GM18498 (cell line): Measurements from ENCODE around the gene ANKRD27.
"Not testable (repeated sequence)": the region's sequence is repeated elsewhere in the genome, so short reads cannot be mapped to it uniquely, and the experiment has no call there.

Experiments
- ATAC-seq: cut with Tn5 transposase; IDR thresholded peaks from one replicate; pipeline ENCODE4 v1.9.1; 2021; ENCODE audit warnings: mild to moderate bottlenecking, moderate library complexity; ENCODE audit not compliant: unreplicated experiment

The ANKRD27 gene

DNA sequence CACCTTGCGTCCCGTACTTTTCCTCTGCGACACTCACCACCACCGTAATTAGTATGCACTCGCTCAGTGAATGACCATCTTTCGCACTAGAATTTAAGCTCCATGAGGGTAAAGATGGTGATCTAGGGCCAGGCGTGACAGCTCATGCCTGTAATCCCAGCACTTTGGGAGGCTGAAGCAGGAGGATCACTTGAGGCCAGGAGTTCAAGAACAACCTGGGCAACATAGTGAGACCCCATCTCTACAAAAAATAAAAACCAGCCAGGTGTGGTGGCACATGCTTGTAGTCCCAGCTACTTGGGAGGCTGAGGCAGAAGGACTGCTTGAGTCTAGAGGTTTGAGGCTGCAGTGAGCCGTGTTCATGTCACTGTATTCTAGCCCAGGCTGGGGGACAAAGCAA is 18.6 kb downstream of the ANKRD27 start:
- ATAC-seq, result not testable (repeated sequence)

DNA sequence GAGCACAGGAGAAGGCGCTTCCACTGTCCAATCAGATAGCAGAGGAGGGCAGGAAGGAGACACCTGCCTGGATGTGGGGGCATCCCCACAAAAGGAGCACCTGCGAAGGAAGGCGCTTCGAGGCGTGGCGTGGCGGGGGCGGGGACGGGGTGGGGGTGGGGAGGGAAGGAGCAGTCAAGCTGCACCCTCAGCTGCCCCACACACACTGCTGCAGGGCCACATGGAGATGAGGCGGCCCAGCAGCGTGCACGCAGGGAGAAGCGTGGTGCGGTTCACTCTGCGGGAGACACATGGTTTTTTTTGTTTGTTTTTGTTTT is 21.4 kb downstream of the ANKRD27 start:
- ATAC-seq, result no peak

DNA sequence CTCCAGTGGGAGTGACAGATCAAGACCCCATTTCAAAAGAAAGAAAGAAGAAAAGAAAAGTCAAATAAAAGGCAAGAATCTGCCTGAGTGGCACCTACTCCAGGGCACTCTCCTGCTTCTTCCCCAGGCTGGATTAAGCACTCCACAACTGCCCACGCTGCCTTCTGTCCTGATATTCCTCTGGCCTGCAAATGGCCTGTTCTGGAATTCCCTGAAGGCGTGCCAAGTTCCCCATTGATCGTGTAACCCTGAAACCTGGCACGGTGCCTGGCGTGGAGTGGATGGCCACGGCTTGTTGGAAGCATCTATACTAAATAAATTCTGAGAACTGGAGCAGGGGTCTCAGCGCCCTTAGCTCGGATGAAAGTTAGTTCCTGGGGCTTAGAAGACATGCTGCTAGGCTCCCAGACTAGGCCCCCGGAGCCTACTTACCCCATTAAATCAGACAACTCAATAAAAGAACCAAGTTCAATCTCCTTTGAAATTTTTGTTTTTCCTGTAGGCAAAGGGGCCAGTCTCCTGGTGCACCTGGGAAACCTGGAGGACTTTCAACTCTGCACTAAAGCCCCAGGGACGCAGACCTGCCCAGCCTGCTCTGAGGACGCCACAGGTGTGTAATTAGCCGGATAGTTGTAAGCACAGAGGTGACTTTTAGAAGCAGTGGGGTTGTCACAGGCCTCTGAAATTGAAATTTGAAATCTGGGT is 21.9 kb downstream of the ANKRD27 start:
- no peak for ATAC-seq

DNA sequence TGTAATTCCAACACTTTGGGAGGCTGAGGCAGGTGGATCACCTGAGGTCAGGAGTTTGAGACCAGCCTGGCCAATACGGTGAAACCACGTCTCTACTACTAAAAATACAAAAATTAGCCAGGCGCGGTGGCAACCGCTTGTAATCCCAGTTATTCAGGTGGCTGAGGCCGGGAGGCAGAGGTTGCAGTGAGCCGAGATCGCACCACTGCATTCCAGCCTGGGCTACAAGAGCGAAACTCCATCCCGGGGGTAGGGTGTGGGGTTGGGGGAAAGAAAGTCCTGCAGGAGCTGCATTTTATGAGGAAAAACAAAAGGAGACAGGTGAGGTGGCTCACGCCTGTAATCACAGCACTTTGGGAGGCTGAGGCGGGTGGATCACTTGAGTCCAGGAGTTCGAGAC is 22.6 kb downstream of the ANKRD27 start:
- ATAC-seq, result not testable (repeated sequence)

DNA sequence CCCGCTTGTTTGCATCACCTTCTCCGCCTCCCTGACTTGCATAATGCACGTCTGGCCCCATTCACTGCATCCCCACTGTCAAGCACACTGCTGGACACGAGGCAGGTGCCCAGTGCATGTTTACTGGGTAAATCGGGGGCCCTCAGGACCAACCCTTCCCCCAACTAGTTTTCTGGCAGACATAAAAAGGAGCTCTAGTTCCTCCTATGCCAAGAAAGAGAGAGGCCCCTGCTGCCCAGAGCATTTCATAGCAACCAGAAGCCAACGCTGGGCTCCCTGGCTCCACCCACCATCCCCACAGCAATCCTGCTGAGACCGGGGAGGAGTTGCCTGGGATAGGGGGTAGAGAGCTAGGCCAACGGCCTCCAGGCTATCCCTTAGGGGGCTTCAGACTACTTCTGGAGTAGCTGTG is 23.2 kb downstream of the ANKRD27 start:
- no peak for ATAC-seq

DNA sequence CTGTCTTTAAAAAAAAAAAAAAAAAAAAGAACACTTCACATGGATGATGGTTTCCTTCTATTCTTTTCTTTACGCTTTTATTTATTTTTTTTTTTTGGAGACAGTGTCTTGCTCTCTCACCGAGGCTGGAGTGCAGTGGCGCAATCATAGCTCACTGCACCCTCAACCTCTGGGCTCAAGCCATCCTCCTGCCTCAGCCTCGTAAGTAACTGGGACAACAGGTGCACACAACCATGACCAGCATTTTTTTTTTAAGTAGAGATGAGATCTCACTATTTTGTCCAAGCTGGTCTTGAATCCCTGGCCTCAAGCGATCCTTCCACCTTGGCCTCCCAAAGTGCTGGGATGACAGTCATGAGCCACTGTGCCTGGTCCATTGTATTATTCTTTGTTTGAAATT is 24.3 kb downstream of the ANKRD27 start:
- ATAC-seq, result no peak

DNA sequence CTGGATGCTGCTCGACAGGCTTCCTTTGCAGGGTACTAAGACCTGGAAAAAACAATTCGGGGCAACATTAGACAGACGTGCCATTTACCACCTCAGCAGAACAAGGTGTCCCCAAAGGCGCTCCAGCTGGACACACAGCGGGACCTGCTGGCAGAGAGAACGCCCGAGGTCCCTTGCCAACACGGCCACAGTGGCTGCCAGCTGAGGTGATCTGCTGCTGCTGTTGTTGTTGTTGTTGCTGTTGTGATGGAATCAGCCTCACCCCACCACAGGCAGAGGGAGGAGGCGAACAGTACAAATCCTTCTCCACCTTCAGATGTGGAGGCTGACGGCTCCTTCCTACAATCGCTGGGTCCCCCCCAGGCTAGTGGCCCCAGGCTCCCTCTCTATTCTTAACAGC is 25.2 kb downstream of the ANKRD27 start:
- ATAC-seq, result no peak

DNA sequence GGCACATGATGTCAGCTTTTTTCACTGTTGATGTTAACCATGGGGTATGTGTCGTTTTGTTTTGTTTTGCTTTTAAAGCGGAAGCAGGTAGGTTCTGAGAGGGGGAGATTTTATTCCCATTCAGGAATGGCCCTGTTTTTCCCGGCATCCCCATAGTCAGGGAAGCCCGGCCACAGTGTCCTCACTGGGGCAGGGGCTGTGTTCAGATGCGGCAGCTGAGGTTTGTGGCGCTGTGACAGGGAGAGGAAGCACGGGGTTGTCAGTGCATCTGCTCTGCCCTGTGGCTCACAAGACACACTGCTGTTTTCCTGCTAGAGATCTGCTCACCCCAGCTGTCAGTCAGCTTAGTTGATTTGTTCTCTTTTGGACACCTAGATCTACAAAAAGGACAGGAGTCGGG is 27.6 kb downstream of the ANKRD27 start:
- ATAC-seq, result no peak

DNA sequence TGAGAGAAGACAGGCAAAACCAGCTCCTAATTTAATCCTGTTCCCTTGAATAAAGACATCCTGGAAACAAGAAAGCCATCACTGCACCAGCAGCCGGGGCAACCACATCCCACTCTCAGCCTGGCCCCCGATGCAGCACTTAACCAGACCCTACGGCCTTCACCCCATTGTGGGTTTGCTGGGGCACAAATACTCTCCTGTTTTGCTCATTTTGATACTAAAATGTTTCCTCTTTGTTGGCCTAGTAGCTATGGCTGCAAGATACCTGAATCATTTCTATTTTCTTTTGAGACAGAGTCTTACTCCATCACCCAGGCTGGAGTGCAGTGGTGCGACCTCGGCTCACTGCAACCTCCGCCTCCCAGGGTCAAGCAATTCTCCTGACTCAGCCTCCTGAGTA is 28.4 kb downstream of the ANKRD27 start:
- ATAC-seq, result no peak

DNA sequence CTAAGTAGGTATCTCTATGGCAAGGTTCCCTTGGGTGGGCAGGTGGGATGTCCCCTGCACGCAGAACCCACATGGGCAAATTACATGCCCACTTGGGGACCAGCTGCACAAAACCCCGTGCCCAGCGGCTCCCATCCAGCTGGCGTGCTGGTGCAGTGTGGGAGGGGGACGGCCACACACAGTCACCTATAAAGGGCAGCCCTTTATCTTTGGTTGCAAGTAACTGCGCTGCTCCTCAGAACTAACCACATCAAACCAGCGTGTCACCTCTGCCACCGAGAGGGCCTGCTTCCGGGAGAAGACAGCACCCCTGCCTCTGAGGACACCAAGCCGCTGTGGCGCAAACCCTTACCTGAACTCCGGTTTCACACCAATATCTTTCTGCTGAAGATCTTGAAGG is 32.2 kb downstream of the ANKRD27 start:
- ATAC-seq, result no peak

DNA sequence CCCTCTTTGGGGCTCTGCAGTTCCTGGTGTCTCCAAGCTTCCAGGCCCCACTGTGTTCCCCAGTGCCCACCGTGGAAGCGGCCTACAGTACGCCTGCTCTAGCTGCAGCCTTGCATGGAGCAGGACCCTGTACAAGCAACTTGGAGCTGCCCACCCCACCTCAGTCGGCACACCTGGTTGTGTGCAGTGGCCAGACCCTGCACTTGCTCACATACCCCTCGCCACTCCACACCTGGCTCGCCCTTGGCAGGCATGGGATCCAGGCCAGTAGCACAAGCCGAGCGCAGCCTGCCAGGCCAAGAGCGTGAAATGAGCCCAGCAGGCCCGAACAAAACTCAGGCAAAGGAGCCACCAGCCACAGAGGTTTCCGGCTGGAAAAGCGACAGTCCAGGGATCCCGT is 36.4 kb downstream of the ANKRD27 start:
- ATAC-seq, result no peak

DNA sequence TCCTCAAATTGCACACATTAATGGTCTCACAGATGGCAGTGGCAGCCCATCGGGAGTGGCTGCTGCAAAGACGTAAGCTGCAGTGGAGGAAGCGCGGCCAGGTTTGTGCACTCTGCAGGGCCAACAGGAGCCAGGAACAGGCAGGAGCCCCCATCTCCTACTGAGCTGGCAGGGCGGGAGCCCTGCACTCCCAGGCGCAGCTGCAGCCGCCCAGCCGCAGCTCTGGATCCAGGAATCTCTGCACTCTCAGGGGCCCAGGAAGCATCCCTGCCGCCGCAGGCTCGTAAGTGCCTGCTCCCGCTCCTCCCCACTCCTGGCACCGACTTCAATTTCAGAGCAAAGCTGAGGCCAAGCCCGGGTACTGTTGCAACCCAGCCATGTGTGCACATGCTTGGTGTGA is 37.5 kb downstream of the ANKRD27 start:
- no peak for ATAC-seq

DNA sequence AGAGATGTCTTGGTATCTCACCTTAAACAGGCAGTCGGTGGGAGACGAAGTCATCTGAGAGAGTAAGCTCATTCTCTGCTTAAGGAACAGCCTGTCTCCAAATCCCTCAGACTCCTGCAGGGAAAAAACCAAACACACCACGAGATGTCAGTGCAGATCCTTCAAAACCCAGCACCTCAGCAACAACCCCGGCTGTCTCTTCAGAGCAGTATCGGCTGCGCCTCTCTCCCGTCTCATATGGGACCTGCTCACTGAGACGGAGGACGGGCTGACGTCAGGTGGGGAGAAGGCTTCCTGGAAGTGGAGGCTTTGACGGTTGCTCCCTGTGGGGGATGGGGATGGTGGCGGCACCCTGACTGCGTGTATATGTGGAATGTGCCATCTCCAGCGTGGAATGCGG is 43.6 kb downstream of the ANKRD27 start:
- ATAC-seq, result no peak

DNA sequence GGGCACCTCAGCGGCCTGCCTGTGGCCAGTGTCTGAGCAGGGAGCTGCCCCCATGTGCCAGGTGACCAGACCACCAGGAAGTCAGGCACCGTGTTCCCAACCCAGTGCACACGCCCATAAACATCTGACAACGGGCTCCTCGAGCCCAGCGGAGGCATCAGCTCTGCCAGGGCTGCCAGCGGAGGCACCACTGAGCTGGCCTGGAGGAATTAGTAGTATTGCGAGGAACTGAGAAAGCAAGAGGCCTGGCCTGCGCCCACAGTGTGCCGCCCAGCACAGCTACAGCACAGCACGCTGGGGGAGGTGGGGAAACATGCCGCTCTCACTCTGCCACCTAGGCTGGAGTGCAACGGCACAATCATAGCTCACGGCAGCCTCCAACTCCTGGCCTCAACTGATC is 44.6 kb downstream of the ANKRD27 start:
- no peak for ATAC-seq

DNA sequence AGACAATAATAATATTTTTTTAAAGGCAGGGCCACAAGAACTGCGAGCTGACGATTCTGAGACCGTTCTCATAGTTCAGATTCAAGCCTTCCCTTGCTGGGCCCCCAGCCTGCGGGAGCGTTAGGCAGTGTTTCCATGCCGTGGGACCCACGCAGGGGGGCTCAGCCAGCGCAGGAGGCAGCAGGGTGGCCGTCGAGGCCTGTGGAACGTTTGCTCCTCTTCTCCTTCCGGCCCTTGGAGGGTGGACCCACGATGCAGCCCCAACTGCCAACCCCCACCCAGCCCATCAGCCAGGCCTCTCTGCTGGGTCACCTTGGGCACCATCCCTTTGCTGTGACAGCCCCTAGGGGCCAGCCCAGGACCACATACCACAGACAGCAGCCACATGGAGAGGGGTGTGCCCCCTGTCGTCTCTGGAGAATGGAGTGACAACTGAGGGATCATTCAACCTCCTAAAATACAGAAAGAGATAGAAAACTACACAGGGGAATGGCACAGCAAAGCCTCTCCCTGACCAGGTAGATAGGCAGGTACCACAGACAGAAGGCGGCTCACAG is 47.2 kb downstream of the ANKRD27 start:
- no peak for ATAC-seq

DNA sequence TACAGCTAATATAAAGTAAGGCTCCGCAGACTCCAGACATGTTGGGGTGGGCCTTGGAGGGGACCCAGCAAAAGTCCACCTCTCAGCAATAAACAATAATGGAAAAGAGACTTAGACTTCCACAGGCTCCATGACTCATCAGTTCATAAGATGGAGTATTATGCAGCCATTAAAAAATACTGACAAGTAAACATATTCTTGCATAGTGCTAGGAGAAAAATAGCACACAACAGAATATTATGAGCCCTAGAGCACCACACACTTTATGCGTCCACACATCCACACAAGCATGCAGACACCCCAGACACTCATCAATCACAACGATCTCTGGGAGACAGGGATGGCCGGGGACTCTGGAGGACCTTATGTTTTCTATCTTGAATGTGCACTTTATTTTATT is 48.0 kb downstream of the ANKRD27 start:
- no peak for ATAC-seq

DNA sequence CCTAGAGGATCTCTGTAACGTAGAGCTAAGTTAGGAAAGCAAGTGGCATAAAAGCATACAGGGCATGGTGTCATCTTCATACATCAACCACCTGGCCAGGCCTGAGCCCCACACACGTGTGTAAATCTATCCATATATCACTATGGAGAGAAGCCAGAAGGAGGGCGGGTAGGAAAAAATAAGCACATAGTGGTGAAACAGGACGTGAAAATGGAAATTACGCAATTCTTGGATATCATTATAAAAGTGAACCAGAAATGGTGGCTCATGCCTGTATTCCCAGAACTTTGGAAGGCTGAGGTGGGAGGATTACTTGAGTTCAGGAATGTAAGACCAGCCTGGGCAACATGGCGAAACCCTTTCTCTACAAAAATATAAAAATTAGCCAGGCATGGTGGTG is 50.6 kb downstream of the ANKRD27 start:
- ATAC-seq, result no peak

DNA sequence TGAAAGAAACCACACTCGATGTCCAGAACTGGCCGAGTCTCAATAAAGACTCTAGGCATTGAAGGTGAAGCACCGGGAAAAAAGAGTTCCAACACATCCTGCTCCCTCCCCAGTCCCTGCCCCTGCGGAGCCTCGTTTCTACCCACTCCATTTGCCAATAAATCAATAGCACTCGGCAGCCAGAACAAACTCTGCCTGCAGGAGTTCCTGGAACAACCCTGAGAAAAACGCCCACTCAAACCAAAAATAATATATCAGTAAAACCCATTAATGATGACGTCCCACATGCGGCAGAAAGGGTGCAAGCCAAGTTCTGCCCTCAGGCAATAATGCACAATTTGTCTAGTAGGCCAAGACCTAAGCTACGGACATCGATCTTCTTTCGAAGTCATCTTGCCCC is 53.0 kb downstream of the ANKRD27 start:
- ATAC-seq, result no peak

DNA sequence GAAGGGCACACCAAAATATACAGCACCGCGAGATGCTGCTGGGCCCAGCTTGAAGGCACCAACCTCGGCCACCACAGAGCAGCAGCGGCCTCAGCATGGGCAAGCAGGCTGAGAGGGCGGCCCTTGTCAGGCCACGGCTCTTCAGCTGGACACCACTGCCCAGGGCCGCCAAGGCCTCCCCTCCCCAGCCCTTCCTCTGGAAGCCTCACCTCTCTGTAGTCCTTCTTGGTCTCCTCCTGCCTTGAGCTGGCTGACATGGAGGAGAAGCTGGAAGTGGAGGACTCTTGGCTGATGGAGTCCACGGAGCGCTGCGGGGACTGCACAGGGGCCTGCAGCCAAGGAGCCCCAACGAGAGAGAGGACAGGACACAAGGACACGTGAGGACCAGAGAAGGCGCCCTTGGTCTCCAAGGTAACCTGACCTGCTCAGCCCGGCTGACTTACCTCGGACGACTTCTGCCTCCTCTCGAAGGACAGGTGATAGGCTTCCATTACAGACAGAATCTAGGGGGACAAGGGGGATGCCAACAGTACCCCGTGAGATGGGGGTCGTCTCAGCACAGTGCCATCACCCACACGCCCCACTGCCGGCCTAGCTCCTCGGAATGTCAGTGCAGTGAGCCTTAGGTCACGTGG is 55.8 kb downstream of the ANKRD27 start:
- ATAC-seq, result no peak

DNA sequence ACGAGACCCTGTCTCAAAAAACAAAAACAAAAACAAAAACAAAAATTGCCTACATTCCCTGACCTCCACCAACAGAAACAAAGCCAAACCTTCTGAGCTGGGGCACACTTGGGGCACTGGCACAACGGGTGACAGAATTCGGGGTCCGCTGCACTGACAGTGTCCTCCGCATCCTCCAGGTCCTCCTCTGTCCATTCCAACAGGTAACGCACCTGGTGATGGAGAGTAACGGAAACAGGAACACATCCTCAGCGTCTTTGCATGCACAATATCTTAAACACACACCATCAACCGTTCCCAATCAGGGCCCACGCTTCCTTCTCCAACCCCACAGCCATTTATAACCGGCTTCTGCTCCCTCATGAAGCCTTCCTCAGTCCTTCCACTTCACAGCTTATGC is 59.4 kb downstream of the ANKRD27 start:
- ATAC-seq, result no peak

DNA sequence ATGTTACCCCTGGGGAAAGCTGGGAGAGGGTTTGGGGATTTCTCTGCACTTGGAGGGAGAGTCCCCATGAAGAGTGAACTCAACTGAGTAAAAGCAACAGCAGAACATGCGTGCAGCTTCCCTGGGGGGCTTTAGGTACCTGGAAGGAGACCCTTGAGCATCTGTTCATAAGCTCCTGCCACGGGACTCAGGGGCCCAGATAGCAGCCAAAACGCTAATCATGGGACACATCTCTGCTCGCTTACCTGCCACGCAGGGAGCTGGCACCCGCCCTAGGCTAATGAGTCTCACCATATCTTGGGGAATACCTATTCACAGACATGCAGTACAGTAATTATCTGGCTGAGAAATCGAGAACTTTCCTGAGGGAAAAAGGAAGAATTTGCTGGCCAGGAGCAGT is 60.1 kb downstream of the ANKRD27 start:
- no peak for ATAC-seq

DNA sequence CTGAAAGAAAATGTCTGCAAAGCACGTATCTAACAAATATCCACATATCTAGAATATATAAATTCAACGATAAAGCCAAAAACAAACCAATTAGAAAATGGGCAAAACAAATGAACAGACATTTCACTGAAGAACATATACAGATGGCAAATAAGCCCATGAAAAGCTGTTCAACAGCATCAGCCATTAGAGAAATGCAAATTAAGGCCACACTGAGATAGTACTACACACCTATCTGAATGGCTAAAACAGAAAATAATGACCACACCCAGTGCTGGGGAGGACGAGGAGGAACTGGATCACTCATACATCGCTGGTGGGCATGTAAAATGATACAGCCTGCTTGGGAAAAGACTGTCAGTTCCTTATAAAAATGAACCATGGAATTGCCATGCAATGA is 62.0 kb downstream of the ANKRD27 start:
- no peak for ATAC-seq

DNA sequence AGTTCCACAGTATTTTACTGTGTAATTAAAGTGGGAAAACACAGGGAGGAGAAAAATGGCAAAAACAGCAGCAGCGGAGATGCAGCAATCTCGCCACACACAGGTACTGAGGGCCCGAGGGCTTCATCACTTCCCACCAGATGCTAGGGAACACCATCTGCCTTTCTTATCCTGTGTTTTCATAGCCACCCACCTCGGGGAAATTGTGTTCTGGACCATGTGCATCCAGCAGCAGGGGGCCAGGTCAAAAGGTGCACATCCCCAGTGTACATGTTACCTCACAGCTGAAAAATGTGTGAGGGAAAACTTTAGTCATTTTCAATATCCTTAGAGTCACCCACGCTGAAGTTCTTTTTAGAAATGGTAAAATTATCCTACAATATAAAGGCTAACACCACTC is 63.8 kb downstream of the ANKRD27 start:
- no peak for ATAC-seq
